Endothelial cell of umbilical vein (primary cell): ENCODE data around the gene DQX1. TPM values are rescaled to one million over a fixed set of nuclear protein-coding genes. Genes with fewer than 3 reads are reported as not detected.

ENCODE experiments used
- BruUV-seq: library from RNA; stranded (reverse); fragments of 400-500 nt; replicated peaks from 2 replicates; lab custom pipeline; 2021; lab: Mats Ljungman, UMichigan
- CTCF ChIA-PET: fragments of 300-600, 350-600 bp; sonication (Branson Sonifier 250); formaldehyde crosslinking; loops from one replicate; lab custom pipeline; 2021; ENCODE audit warnings: antibody characterized with exemption, inconsistent platforms; lab: Charles Lee
- POLR2A ChIA-PET: fragments of 300-600, 350-600 bp; sonication (Branson Sonifier 250); formaldehyde crosslinking; loops from one replicate; lab custom pipeline; 2021; ENCODE audit warnings: antibody characterized with exemption, inconsistent platforms; lab: Charles Lee
- DNase-seq: peaks from one replicate; pipeline ENCODE4 v3.0.0-alpha.2; 2011; ENCODE audit warnings: low read depth, low spot score
- FAIRE-seq: peaks from 2 replicates; lab custom pipeline; 2011; peaks lifted over from hg19 to GRCh38; lab: Jason Lieb, UNC
- H2AFZ ChIP-seq: 2 replicates; pipeline ENCODE4 v1.6.0; 2012; ENCODE audit warnings: low read depth, low read length, control low read depth, inconsistent platforms
- H3K27ac ChIP-seq: 2 replicates; pipeline ENCODE4 v1.5.1; 2011; ENCODE audit warnings: low read depth, mild to moderate bottlenecking, control low read depth, low read length, moderate library complexity; ENCODE audit not compliant: insufficient read depth
- H3K27me3 ChIP-seq, 2 experiments: 2 replicates each; pipeline versions ENCODE4 v1.6.0 to v1.6.1; 2011; ENCODE audit warnings: low read length in 2 of 2, mixed read lengths in 1 of 2; ENCODE audit not compliant: control insufficient read depth in 2 of 2, insufficient read depth in 2 of 2
- H3K36me3 ChIP-seq, 2 experiments: 2 replicates in 1 of 2; 3 replicates in 1 of 2; pipeline ENCODE4 v1.5.1; 2011; ENCODE audit warnings: low read length in 2 of 2, mild to moderate bottlenecking in 1 of 2, moderate library complexity in 1 of 2; ENCODE audit not compliant: control insufficient read depth in 2 of 2, insufficient read depth in 2 of 2; ENCODE audit errors: extremely low read depth in 1 of 2
- H3K4me1 ChIP-seq: 3 replicates; pipeline ENCODE4 v1.5.1; 2011; ENCODE audit warnings: mild to moderate bottlenecking, low read length; ENCODE audit not compliant: control insufficient read depth, insufficient read depth; ENCODE audit errors: extremely low read depth
- H3K4me2 ChIP-seq: 2 replicates; pipeline ENCODE4 v1.6.1; 2011; ENCODE audit warnings: low read length, control low read depth, mixed read lengths; ENCODE audit not compliant: insufficient read depth
- H3K4me3 ChIP-seq, 3 experiments: fragments of 200-600 bp in 1 of 3; sonication (generic), shearing (Covaris generic) in 1 of 3; replicated peaks in 1 of 3; 2 replicates each; pipeline ENCODE4 v1.5.1; 2011 to 2016; ENCODE audit warnings: control low read depth in 3 of 3, low read length in 3 of 3, mild to moderate bottlenecking in 2 of 3, inconsistent platforms in 1 of 3, low read depth in 1 of 3, moderate library complexity in 1 of 3; ENCODE audit not compliant: insufficient read depth in 1 of 3
- H3K79me2 ChIP-seq: 2 replicates; pipeline ENCODE4 v1.6.0; 2012; ENCODE audit warnings: low read length, inconsistent platforms; ENCODE audit not compliant: control insufficient read depth, insufficient read depth
- H3K9ac ChIP-seq: replicated peaks from 2 replicates; pipeline ENCODE3; 2011; ENCODE audit warnings: low read length, control low read depth; ENCODE audit not compliant: insufficient read depth; ENCODE audit errors: extremely low read depth
- H3K9me1 ChIP-seq: replicated peaks from 3 replicates; pipeline ENCODE4 v1.6.0; 2011; ENCODE audit warnings: mild to moderate bottlenecking, low read length; ENCODE audit not compliant: control insufficient read depth, insufficient read depth; ENCODE audit errors: extremely low read depth
- H3K9me3 ChIP-seq: replicated peaks from 2 replicates; pipeline ENCODE4 v1.5.1; 2012; ENCODE audit warnings: low read length, inconsistent platforms; ENCODE audit not compliant: control insufficient read depth, insufficient read depth
- H4K20me1 ChIP-seq: replicated peaks from 2 replicates; pipeline ENCODE3; 2011; ENCODE audit warnings: mild to moderate bottlenecking, low read length; ENCODE audit not compliant: control insufficient read depth, insufficient read depth; ENCODE audit errors: extremely low read depth
- EZH2 ChIP-seq: IDR thresholded peaks from 2 replicates; pipeline ENCODE4 v1.6.1; 2012; ENCODE audit warnings: borderline replicate concordance, low read depth, mild to moderate bottlenecking, moderate library complexity, low read length, inconsistent platforms; ENCODE audit not compliant: severe bottlenecking
- FOS ChIP-seq: IDR thresholded peaks from 2 replicates; pipeline ENCODE4 v1.6.1; 2011; ENCODE audit warnings: mild to moderate bottlenecking, low read length, moderate library complexity, borderline replicate concordance; ENCODE audit not compliant: insufficient read depth
- GATA2 ChIP-seq: IDR thresholded peaks from 2 replicates; pipeline ENCODE4 v1.7.0; 2011; ENCODE audit warnings: low read depth, mild to moderate bottlenecking, moderate library complexity, mixed read lengths, low read length; ENCODE audit not compliant: insufficient read length, insufficient read depth
- dilution Hi-C: fragments of 300-500 bp; cut with MboI; formaldehyde crosslinking; loops from one replicate; pipeline ENCODE4 v1.15.0; 2019; ENCODE audit warnings: low sequenced_read_pairs; ENCODE audit not compliant: extremely low pct_ligation_motif_present
- intact Hi-C: fragments of 100-400 bp; cut with micrococcal nuclease; formaldehyde crosslinking; loops from one replicate; pipeline ENCODE4 v1.10.0; 2022
- polyA plus RNA-seq, 4 experiments: library from polyadenylated mRNA; depleted of rRNA in 3 of 4; stranded (reverse) in 3 of 4; unstranded in 1 of 4; fragments of >200 nt; gene quantifications; 2 replicates each; pipeline versions ENCODE4 v1.2.1 to v1.2.3, GENCODE V29; 2011 to 2012; ENCODE audit warnings: missing spikeins in 1 of 4
- total RNA-seq: library from RNA; stranded (reverse); gene quantifications from 2 replicates; pipeline ENCODE4 v1.2.3, GENCODE V29; 2021

Gene DQX1
- total and polyA plus RNA-seq, 2 donors (not counting 3 experiments of a cell fraction or from before 2014, with no cell fraction given) = 0.06 to 0.44 TPM

GRCh38 chr2:74512744-74513604 lies 13.1 kb downstream of the DQX1 start:
- Histone ChIP-seq H3K9me1 (no peaks in the 10 kb centered on the region), H3K79me2 (no peaks in the 10 kb centered on the region), H3K36me3 (no peaks in the 10 kb centered on the region), H3K27ac (no peak overlapping the region), H3K9me3 (no peaks in the 10 kb centered on the region), H3K4me3 (no peak overlapping the region), H3K4me1 (peaks cover 11% of the 10 kb centered on the region), H3K27me3 (peaks cover 75 to 95% of the 10 kb centered on the region in 2 experiments), H4K20me1 (no peaks in the 10 kb centered on the region), H3K9ac (no peak overlapping the region), H2AFZ (no peak overlapping the region), H3K4me2 (no peak overlapping the region)
- TF ChIP-seq EZH2 = peak; percentile 89
- TF ChIP-seq FOS = no peak
- ChIA-PET POLR2A (no interaction called here), CTCF (no interaction called here)
- DNase-seq = no peak
- intact Hi-C loops = no loop called here
- dilution Hi-C loops = no loop called here
- no peak for FAIRE-seq
- no TSS peak for BruUV-seq

GRCh38 chr2:74511104-74511989 lies 14.7 kb downstream of the DQX1 start:
- no peak overlapping the region for H3K4me2 ChIP-seq
- H3K9ac ChIP-seq = no peak overlapping the region
- ChIA-PET CTCF (interaction anchor here (1.5 kb wide), 1 partner anchor 75 kb away, joined by 4 read pairs; no protein-coding TSS in a partner anchor), POLR2A (interaction anchor here (0.7 kb wide), 1 partner anchor 74 kb away, joined by 3 read pairs; no protein-coding TSS in a partner anchor)
- TF ChIP-seq EZH2 (peak; percentile 61), GATA2 (no peak)
- peaks cover 2% of the 10 kb centered on the region for H3K79me2 ChIP-seq
- FAIRE-seq (no peak), DNase-seq (no peak)
- H2AFZ ChIP-seq = no peak overlapping the region
- H4K20me1 ChIP-seq = no peaks in the 10 kb centered on the region
- peaks cover 16% of the 10 kb centered on the region for H3K4me1 ChIP-seq
- no peaks in the 10 kb centered on the region for H3K36me3 ChIP-seq
- H3K9me3 ChIP-seq = no peaks in the 10 kb centered on the region
- no peak overlapping the region for H3K4me3 ChIP-seq
- dilution Hi-C loops (no loop called here), intact Hi-C loops (no loop called here)
- H3K9me1 ChIP-seq = no peaks in the 10 kb centered on the region
- H3K27me3 ChIP-seq = peaks cover 62 to 79% of the 10 kb centered on the region in 2 experiments
- H3K27ac ChIP-seq = no peak overlapping the region
- no TSS peak for BruUV-seq
